Measurements from ENCODE around the gene NECAB3. TPM values are rescaled to one million over a fixed set of nuclear protein-coding genes. Genes with fewer than 3 reads are reported as not detected.

The NECAB3 gene
- total and polyA plus RNA-seq, 7 donors, result 27.1 to 50.1 (median 44.6) TPM

DNA sequence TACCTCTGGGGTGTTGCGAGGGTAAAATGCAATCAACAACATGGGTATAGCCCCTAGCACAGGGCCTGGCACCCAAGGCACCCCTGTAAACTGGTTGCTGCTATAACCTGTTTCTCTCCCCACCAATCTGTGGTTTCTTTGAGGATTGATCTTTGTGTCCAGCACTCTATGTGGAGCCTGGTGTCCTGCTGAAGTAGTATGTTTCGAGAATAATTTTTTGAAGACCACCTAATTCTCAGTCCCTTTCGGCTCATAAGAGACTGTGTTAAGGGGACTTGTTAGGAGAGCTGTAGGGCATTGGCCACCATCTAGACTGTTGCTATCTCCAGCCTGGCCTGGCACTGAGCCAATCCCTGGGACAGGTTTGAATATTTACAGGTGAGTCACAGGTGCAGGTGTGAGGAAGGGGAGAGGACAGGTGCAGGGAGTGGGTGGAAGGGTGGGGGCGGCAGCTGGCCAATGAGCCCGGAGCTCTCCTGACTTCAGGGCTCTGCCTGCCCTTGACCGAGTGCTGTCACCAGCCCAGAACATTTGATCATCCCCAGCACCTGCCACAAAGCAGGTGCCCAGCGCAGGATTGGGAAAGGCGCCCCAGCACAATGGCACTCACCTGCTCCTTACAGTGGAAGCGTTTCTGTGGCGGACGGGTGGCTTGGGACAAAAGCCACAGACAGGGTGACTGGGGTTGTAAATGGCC lies 20.2 kb downstream of the NECAB3 start:
- H3K27me3 ChIP-seq, result no peaks in the 10 kb centered on the region
- H3K36me3 ChIP-seq, result peaks cover 9 to 24% (median 14%) of the 10 kb centered on the region in 4 donors
- H3K27ac ChIP-seq, result no peak overlapping the region
- DNase-seq, result peak; percentile 72
- WGBS, 2 donors, result 22 to 70% methylated on average over 11 of the region's 11 CpGs
- H3K9me3 ChIP-seq, result no peaks in the 10 kb centered on the region
- peak in 2 of 4 donors; percentile 18 to 23 for TF ChIP-seq POLR2AphosphoS5 (IDR thresholded peaks at IDR 0.05)
- TF ChIP-seq EP300 (IDR thresholded peaks at IDR 0.05), result no peak
- TF ChIP-seq, protein P1, sequence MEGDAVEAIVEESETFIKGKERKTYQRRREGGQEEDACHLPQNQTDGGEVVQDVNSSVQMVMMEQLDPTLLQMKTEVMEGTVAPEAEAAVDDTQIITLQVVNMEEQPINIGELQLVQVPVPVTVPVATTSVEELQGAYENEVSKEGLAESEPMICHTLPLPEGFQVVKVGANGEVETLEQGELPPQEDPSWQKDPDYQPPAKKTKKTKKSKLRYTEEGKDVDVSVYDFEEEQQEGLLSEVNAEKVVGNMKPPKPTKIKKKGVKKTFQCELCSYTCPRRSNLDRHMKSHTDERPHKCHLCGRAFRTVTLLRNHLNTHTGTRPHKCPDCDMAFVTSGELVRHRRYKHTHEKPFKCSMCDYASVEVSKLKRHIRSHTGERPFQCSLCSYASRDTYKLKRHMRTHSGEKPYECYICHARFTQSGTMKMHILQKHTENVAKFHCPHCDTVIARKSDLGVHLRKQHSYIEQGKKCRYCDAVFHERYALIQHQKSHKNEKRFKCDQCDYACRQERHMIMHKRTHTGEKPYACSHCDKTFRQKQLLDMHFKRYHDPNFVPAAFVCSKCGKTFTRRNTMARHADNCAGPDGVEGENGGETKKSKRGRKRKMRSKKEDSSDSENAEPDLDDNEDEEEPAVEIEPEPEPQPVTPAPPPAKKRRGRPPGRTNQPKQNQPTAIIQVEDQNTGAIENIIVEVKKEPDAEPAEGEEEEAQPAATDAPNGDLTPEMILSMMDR (IDR thresholded peaks at IDR 0.05), result no peak
- intact Hi-C loops (cut with DNase I), result loop anchor here (1.0 kb wide), 1 partner anchor 197 kb away; no protein-coding TSS in a partner anchor
- peaks cover 0 to 21% (median 12%) of the 10 kb centered on the region in 4 donors for H3K4me1 ChIP-seq
- peak overlapping the region in 1 of 4 donors; percentile 32 for H3K4me3 ChIP-seq

DNA sequence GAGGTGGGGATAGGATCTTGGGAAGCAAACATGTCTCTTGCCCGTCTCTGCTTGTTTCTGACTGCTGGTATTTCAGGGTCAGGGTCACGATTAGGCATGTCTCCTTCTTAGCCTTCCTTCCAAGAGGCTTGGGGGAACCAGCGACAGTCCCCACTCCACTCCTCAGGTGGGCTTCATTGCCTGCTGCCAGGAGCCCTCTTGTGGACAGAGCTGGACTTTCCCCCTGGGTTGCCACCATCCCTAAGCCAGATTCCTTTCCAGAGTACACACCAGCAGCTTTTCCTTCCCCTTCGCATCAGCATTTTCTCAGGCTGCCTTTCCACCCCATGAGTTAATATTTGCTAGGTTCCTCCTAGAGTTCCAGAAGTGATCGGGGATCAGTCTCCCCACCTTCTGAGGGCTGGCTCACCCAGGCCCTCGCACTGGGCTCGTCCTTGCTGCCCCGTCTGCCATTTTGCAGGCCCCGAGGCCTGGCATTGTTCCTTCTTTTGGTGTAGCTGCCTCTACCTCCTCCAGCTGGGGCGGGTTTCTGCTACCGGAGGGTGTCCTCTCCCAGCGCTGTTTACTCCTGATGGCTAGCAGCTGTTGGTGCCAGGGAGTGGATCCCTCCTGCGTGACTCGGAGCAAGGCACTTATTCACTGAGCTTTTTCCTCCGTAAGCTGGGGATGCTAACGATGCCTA lies 20.9 kb downstream of the NECAB3 start:
- Histone ChIP-seq H3K4me1 (peaks cover 0 to 28% (median 19%) of the 10 kb centered on the region in 4 donors), H3K4me3 (peak overlapping the region in 3 of 4 donors; percentile 13 to 32 (median 21)), H3K27ac (peak overlapping the region in 2 of 4 donors; percentile 30 to 49), H3K27me3 (no peaks in the 10 kb centered on the region), H3K36me3 (peaks cover 2 to 17% (median 8%) of the 10 kb centered on the region in 4 donors), H3K9me3 (no peaks in the 10 kb centered on the region)
- intact Hi-C loops (cut with DNase I), result loop anchor here (1.0 kb wide), 1 partner anchor 196 kb away; no protein-coding TSS in a partner anchor
- TF ChIP-seq POLR2A (IDR thresholded peaks at IDR 0.05) (no peak), POLR2AphosphoS5 (IDR thresholded peaks at IDR 0.05) (peak in 3 of 4 donors; percentile 3 to 67 (median 51))
- TF ChIP-seq, protein P1 (IDR thresholded peaks at IDR 0.05), result peak; percentile 79 to 90 (median 84)
- peak; percentile 85 for DNase-seq
- 25 to 45% methylated on average over 16 of the region's 16 CpGs for WGBS, 2 donors

DNA sequence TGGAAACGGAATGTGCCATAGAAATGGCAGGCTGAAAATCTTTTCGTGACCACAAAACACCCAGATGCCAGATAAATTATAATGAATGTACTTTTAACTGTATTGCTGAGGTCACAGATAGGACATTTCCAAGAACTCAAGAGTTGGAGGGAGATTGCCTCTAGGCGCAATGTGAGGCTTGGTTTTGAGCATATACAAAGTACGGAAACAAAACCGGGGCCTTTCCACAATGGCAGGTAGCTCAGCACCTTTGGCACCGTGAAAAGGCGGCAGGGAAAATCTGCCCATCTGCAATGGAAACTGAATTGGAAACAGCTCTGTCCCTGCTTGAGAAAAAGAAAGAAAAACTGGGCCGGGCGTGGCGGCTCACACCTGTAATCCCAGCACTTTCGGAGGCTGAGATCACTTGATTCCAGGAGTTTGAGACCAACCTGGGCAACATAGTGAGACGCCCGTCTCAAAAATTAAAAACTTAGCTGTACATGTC lies 22.6 kb downstream of the NECAB3 start:
- no peaks in the 10 kb centered on the region for H3K27me3 ChIP-seq

DNA sequence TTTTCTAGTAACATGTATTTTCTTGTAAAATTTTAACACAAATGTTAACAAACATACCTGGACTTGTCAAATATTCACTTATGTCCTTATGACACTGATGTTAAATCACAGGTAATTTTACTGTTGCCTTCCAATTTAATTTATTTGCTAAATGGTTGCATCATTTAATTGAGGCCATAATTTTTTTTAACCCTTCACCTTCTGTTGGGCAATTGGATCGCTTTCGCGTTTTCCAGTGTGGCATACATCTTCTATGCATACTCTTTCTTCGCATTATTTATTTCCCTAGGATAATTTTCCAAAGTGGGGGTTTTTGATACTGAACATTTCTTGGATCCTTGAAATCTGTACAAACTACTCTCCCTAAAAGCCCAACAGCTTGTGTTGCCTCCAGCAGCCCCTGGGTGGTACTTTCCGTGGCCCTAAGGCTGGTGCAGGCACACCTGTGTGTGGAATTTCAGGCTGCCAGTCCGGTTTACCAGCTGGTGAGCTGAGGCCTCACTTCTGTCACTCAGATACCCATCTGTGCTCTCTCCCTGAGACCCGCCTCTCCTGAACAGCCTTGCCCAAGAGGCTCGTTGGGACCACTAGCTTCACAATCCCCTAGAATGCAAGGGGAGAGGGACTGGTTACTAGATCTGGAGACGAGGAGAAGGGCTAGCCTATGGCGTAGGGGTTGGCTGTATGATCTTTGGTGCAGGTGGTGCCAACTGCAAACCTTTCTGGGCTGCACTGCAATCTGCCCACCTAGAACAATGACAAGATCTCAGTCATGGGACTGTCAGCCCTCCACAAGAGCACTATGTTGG lies 23.3 kb downstream of the NECAB3 start:
- Histone ChIP-seq H3K36me3 (peaks cover 0 to 2% (median 0%) of the 10 kb centered on the region in 4 donors), H3K27ac (no peak overlapping the region), H3K27me3 (no peaks in the 10 kb centered on the region), H3K9me3 (no peaks in the 10 kb centered on the region), H3K4me1 (peaks cover 0 to 42% (median 32%) of the 10 kb centered on the region in 4 donors), H3K4me3 (no peak overlapping the region)
- 37 to 68% methylated on average over 10 of the region's 10 CpGs for WGBS, 2 donors
- TF ChIP-seq EP300 (IDR thresholded peaks at IDR 0.05) (no peak), POLR2AphosphoS5 (IDR thresholded peaks at IDR 0.05) (peak in 1 of 4 donors; percentile 10), POLR2A (IDR thresholded peaks at IDR 0.05) (no peak)
- TF ChIP-seq, protein P1 (IDR thresholded peaks at IDR 0.05), result no peak
- peak; percentile 46 for DNase-seq
- intact Hi-C loops (cut with DNase I), result no loop called here

More for the DNA sequence above, 22.6 kb downstream of the NECAB3 start:
- no peaks in the 10 kb centered on the region for H3K9me3 ChIP-seq
- no peak for DNase-seq
- TF ChIP-seq EP300 (IDR thresholded peaks at IDR 0.05) (no peak), POLR2A (IDR thresholded peaks at IDR 0.05) (no peak), POLR2AphosphoS5 (IDR thresholded peaks at IDR 0.05) (no peak)
- TF ChIP-seq, protein P1 (IDR thresholded peaks at IDR 0.05), result no peak
- no peak overlapping the region for H3K27ac ChIP-seq
- intact Hi-C loops (cut with DNase I), result no loop called here
- 52 to 78% methylated on average over 13 of the region's 13 CpGs for WGBS, 2 donors
- no peaks in the 10 kb centered on the region for H3K36me3 ChIP-seq
- peaks cover 0 to 42% (median 32%) of the 10 kb centered on the region in 4 donors for H3K4me1 ChIP-seq
- no peak overlapping the region for H3K4me3 ChIP-seq
